ENCODE results near the gene SH3RF3. TPM values are rescaled to one million over a fixed set of nuclear protein-coding genes. Genes with fewer than 3 reads are reported as not detected.

Gene SH3RF3
- polyA plus RNA-seq, 1 of the 3 experiments (the other 2 are of a cell fraction) = 1.9 TPM

GRCh38 chr2:109290887-109291643 lies 162.1 kb downstream of the SH3RF3 start:
- no peak overlapping the region for H2AFZ ChIP-seq (ENCODE audit: low read depth)
- peaks cover 5% of the 10 kb centered on the region; the same call in 1 of the 2 replicates for H3K79me2 ChIP-seq (ENCODE audit: insufficient read depth)
- H3K4me3 ChIP-seq (ENCODE audit: low read depth in 2 of 2, low read length in 1 of 2) = no peak overlapping the region
- no peaks in the 10 kb centered on the region for H3K27me3 ChIP-seq (ENCODE audit: insufficient read depth)
- H3K9me3 ChIP-seq = no peaks in the 10 kb centered on the region
- H4K20me1 ChIP-seq (ENCODE audit: insufficient read depth) = no peaks in the 10 kb centered on the region
- H3K4me2 ChIP-seq = no peak overlapping the region
- no peaks in the 10 kb centered on the region for H3F3A ChIP-seq (replicated peaks; ENCODE audit: insufficient read depth)
- H3K9ac ChIP-seq = no peak overlapping the region
- H3K4me1 ChIP-seq (ENCODE audit: control insufficient read depth in 1 of 2, insufficient read depth in 2 of 2, low read depth in 1 of 2, low read length in 1 of 2) = peaks cover 4 to 16% of the 10 kb centered on the region in 2 experiments; a peak in 1 of 4 replicates
- DNase-seq = no peak
- no peak overlapping the region for H3K27ac ChIP-seq (ENCODE audit: low read depth in 2 of 2, low read length in 1 of 2)
- no peaks in the 10 kb centered on the region for H3K9me2 ChIP-seq
- CTCF ChIA-PET = interaction anchor here (1.1 to 1.4 kb wide), 2 partner anchors 158 to 200 kb away, joined by 3 read pairs; no protein-coding TSS in a partner anchor
- WGBS (ENCODE audit: low lambda C conversion rate) = 83% methylated on average over 13 of the region's 14 CpGs
- POLR2A ChIA-PET = no interaction called here
- H3K36me3 ChIP-seq (replicated peaks in 1 of 2; ENCODE audit: control insufficient read depth in 1 of 2, insufficient read depth in 2 of 2, low read length in 1 of 2) = no peaks in the 10 kb centered on the region
- TF ChIP-seq USF2 (IDR thresholded peaks at IDR 0.05; ENCODE audit: borderline replicate concordance, low read depth, low read length) = no peak
- no peak for TF ChIP-seq RXRA (IDR thresholded peaks at IDR 0.05; ENCODE audit: borderline replicate concordance, low read depth)
- no peak for TF ChIP-seq ZBTB33 (IDR thresholded peaks at IDR 0.05; ENCODE audit: borderline replicate concordance, low read depth)
- no peak for TF ChIP-seq PBX3 (IDR thresholded peaks at IDR 0.05)
- no peak for TF ChIP-seq MAX (IDR thresholded peaks at IDR 0.05; ENCODE audit: low read depth)
- no peak for TF ChIP-seq REST (IDR thresholded peaks at IDR 0.05; ENCODE audit: low read depth, low read length)
- no peak for TF ChIP-seq NRF1 (IDR thresholded peaks at IDR 0.05; ENCODE audit: low read depth, low read length)
- TF ChIP-seq NFIC (IDR thresholded peaks at IDR 0.05; ENCODE audit: borderline replicate concordance) = no peak
- no peak for TF ChIP-seq TEAD4 (IDR thresholded peaks at IDR 0.05; ENCODE audit: borderline replicate concordance, insufficient read depth)
- TF ChIP-seq MXI1 (IDR thresholded peaks at IDR 0.05; ENCODE audit: low read depth, low read length) = no peak
- no peak for TF ChIP-seq GATA2 (CRISPR knock-in tag; IDR thresholded peaks at IDR 0.05)
- no peak for TF ChIP-seq POLR2AphosphoS5 (IDR thresholded peaks at IDR 0.05; ENCODE audit: low read depth, low read length)
- TF ChIP-seq SIN3A (IDR thresholded peaks at IDR 0.05; ENCODE audit: borderline replicate concordance, low read depth, low read length) = no peak
- TF ChIP-seq TCF12 (IDR thresholded peaks at IDR 0.05) = no peak
- no peak for TF ChIP-seq RAD21 (IDR thresholded peaks at IDR 0.05; ENCODE audit: low read length)
- TF ChIP-seq EP300 (IDR thresholded peaks at IDR 0.05; ENCODE audit: borderline replicate concordance in 1 of 2, low read depth in 1 of 2, low read length in 1 of 2) = no peak
- TF ChIP-seq ELF1 (IDR thresholded peaks at IDR 0.05) = no peak

Data from SK-N-SH (cell line).